ENCODE measurements around the gene HAUS8.
"Not testable (repeated sequence)": the region's sequence is repeated elsewhere in the genome, so short reads cannot be mapped to it uniquely, and the experiment has no call there.

Gene HAUS8, protein sequence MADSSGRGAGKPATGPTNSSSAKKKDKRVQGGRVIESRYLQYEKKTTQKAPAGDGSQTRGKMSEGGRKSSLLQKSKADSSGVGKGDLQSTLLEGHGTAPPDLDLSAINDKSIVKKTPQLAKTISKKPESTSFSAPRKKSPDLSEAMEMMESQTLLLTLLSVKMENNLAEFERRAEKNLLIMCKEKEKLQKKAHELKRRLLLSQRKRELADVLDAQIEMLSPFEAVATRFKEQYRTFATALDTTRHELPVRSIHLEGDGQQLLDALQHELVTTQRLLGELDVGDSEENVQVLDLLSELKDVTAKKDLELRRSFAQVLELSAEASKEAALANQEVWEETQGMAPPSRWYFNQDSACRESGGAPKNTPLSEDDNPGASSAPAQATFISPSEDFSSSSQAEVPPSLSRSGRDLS

DNA sequence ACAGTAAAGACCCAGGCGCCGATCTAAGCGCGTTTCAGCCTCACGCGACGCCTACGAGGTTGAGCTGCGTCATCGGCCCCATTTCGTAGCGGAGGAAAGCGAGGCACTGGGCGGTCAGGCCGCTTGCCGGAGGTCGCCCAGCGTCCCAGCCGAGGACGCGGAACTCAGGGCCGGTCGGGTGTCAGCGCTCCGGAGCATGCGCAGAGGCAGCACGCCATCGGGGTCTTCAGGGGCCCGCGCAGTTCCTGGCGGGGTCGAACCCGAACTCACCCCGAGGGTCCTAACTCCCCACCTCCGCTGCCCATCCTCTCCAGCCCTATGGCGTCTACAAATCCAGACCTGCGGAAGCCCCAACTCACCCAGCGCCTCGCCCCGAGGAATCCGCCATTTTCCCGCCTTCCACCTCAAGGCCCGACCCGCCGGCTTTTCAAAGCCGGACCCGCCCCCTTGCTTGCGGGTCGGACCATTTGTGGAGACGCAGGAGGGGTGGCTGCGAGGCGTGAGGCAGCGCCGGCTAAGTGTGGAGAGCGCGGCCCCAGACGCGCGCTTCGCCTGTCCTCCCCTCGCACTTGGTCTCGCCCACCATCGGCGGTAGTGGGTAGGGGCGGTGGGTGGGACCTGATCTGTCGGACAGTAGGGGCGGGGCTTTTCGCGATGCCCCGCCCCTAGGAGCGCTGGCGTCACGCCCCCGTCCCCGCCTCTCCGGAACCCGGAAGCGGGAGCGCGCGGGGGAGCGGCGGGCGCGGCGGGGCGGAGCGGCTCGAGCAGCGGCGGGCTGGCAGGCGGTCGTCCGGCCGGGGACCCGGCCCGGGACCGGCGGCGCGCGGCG, at the start of gene HAUS8, which contains the start of gene MYO9B:
Gene HAUS8 (minus strand): TSS at position 418 of the 829 bp plus-strand sequence. CDS start 30 bp downstream, at position 388.
Gene MYO9B (plus strand): TSS at position 743 of the 829 bp plus-strand sequence. CDS start 25,941 bp downstream, outside the sequence.
- DNase-seq (ENCODE audit: low read depth in 3 of 3) = peak; percentile 98 to 100 (median 98)

DNA sequence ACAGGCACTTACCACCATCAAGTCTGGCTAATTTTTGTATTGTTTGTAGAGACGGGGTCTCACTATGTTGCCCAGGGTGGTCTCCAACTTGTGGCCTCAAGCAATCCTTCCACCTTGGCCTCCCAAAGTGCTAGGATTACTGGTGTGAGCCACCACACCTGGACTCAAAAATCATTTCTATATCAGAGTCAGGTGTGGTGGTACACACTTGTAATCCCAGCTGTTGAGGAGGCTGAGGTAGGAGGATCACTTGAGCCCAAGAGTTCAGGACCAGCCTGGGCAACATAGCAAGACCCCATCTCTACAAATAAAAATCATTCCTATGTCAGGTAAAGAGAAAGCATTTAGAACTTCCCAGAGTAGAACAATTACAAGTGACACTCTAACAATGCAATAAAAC, 48.8 kb upstream of the HAUS8 start:
- DNase-seq (ENCODE audit: low read depth in 3 of 3) = no peak

- DNase-seq (ENCODE audit: low read depth in 3 of 3) = no peak
These were observed 47.8 kb upstream of the HAUS8 start for GRCh38 chr19:17123041-17123440.

DNA sequence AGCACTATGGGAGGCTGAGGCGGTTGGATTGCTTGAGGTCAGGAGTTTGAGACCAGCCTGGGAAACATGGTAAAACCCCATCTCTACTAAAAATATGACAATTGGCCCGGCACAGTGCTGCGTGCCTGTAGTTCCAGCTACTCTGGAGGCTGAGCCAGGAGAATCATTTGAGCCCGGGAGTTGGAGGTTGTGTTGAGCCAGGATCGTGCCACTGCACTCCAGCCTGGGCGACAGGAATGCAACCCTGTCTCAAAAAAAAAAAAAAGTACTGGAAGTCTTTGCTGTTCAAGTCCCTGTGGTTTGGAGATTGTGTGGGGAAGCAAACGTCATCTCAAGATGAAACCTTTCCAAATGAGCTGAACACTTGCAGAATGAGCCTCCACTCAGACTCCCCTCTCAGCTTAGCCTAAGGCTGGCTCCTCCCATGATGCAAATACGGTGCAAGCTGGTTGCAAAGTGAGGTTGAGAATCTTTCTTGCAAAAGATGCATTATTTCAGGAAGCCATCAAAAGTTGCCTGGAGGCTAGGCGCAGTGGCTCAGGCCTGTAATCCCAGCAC, 46.6 kb upstream of the HAUS8 start:
- no peak for DNase-seq (ENCODE audit: low read depth in 3 of 3)

- no peak for DNase-seq (ENCODE audit: low read depth in 3 of 3)
These were observed 43.7 kb upstream of the HAUS8 start for GRCh38 chr19:17118957-17119356.

- DNase-seq (ENCODE audit: low read depth in 3 of 3) = no peak
These were observed 41.9 kb upstream of the HAUS8 start for GRCh38 chr19:17116996-17117702.

DNA sequence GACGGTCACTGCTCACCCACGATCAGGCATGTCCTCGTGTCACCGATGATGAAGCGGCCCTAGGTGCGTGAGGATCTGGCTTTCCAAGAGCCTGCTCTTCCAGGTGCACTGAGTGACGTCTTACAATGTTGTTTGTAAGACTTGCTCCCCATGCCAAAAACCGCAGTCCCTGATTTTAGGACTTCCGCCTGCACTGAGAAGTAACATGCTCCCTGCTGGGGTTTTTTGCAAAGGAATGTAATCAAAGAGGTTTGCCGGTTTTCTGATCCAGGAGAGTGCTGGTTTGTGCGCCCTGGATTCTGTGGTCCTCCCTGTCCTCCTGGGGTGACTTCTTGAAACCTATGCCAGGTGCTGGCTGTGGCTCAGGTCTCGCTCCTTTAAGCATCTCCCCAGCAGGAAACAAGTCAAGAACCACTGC, 39.2 kb upstream of the HAUS8 start:
- DNase-seq (ENCODE audit: low read depth in 3 of 3) = no peak

- DNase-seq (ENCODE audit: low read depth in 3 of 3) = no peak
These were observed 38.0 kb upstream of the HAUS8 start for GRCh38 chr19:17113127-17113785.

GRCh38 chr19:17112700-17113099, 37.4 kb upstream of the HAUS8 start:
- DNase-seq (ENCODE audit: low read depth in 3 of 3) = no peak

DNA sequence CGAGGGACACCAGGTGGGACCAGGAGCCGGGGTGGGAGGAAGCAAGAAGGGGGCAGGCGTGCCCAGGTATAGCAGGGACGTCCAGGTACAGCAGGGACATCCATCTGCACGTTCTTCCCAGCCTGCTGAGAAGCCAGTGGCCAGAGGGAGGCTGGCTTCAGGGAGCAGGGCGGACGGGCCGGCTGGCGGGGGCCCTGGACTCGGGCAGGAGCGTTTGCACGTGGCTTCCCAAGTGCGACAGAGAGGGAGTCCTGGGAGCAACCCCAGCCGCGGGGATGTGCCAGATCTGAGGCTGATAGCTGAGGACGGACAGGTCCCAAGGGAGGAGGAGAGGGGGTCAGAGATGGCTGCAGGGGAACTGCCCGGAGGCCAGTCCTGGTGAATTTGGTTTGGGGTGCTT, 37.0 kb upstream of the HAUS8 start:
- no peak for DNase-seq (ENCODE audit: low read depth in 3 of 3)

- DNase-seq (ENCODE audit: low read depth in 3 of 3) = no peak
These were observed 36.5 kb upstream of the HAUS8 start for GRCh38 chr19:17111766-17112165.

DNA sequence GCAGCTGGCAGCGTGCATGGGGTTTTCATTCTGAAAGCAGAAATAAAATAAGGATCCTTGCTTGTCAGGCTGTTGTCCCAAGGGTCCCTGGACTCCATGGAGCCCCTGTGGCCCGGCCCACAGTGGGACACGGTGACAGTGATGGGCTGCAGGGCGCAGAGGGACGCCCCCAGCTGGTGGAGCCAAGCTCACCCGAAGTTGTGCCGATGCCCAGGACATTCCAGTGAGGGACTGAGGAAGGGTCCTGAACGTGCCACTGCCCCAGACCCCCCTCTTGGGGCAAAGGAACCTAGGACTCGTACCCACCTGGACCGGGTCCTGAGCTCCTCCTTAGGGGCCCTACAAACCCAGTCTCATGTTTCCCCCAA, 35.3 kb upstream of the HAUS8 start:
- no peak for DNase-seq (ENCODE audit: low read depth in 3 of 3)

DNA sequence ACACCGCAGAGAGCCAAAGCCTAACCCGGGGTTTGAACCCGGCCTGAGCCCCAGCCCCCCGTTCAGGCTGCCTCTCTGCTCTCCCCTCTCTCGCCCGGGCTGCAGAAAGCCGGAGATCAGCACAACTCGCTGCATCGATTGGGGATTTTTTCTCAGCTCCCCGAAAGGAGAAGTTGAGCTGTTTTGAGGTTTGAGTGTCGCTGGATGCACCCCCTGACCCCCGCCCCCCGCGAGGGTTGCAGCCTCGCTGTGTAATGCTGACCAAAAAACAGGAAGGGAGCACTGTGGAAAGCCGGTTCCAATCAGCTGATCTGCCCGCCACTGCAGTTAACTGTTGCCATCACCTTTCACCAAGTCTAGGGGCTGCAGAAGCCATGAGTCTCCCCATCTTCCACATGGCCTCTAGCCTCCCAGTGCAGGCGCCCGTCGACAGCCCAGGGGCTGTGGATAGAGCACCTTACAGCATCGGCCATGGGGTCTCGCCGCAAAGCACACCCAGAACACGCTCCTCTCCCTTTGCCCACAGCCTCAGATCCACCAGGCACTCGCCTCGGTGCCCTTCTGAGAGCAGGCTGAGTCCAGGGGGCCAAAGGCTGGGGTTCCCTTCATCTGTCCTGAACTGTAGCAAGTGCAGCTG, 34.8 kb upstream of the HAUS8 start:
- DNase-seq (ENCODE audit: low read depth in 3 of 3) = no peak

DNA sequence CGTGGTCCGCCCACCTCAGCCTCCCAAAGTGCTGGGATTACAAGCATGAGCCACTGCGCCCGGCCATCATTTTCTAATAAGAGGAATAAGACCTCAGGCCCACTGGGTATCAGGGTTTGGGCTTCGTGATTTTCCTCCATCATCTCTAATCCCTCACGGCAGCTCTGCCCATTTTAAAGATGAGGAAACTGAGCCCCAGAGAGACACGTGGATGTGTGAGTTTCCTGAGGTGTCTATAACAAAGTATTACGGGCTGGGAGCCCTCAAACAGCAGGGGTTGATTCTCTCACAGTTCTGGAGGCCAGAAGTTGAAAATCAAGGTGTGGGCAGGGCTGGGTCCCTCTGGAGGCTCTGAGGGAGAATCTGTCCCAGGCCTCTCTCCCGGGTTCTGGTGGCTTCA, 34.0 kb upstream of the HAUS8 start:
- DNase-seq (ENCODE audit: low read depth in 3 of 3) = no peak

DNA sequence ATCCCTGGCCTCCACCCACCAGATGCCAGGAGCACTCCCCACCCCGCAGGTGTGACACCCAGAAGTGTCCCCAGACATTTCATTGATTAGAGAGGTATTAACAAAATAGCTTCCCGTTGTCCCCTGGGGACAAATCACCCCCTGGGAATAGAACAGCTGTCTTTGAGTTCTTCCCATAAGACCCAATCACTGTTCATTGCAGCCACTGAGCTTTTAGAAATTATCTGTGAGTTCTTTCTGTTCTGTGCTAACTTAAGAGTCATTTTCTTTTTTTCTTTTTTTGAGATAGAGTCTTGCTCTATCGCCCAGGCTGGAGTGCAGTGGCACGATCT, 33.2 kb upstream of the HAUS8 start:
- DNase-seq (ENCODE audit: low read depth in 3 of 3) = no peak

- DNase-seq (ENCODE audit: low read depth in 3 of 3) = no peak
These were observed 32.5 kb upstream of the HAUS8 start for GRCh38 chr19:17107546-17108452.

GRCh38 chr19:17106964-17107363, 31.7 kb upstream of the HAUS8 start:
- DNase-seq (ENCODE audit: low read depth in 3 of 3) = not testable (repeated sequence)

GRCh38 chr19:17105556-17105955, 30.3 kb upstream of the HAUS8 start:
- DNase-seq (ENCODE audit: low read depth in 3 of 3) = no peak

- DNase-seq (ENCODE audit: low read depth in 3 of 3) = no peak
These were observed 29.4 kb upstream of the HAUS8 start for GRCh38 chr19:17104679-17105078.

- no peak for DNase-seq (ENCODE audit: low read depth in 3 of 3)
These were observed 27.9 kb upstream of the HAUS8 start for GRCh38 chr19:17103177-17103576.

All from stimulated activated CD4-positive, alpha-beta T cell treated with anti-CD3 and anti-CD28 coated beads, TNF-alpha, amount 100 ng/mL, for 48 hours (primary cell).